ENCODE data around the gene COL28A1.
"Not testable (repeated sequence)": the region's sequence is repeated elsewhere in the genome, so short reads cannot be mapped to it uniquely, and the experiment has no call there.

COL28A1 gene

DNA sequence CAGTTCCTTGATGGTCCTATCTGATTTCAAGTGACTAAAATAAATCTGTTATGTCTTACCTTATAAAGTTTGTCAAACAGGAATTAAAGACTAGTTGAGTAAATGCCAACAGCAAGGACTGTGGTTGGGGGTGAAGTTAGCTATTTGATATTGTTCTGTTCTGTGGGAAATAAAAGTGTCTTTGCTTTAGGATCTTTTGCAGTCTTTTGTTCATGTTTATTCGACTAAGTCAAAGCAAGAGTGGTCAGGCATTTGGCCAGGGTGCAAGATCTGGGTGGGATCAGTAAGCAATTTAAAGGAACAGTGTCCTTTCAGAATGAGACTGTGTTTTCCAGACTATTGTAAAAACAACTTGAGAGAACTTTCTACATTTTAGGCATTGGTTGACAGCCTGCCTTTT, at the start of gene COL28A1:
Gene COL28A1, minus strand, starts transcription at position 183 of the 400 bp plus-strand sequence. CDS start 2,998 bp downstream, outside the sequence.
- no peak for DNase-seq

- no peak for DNase-seq
Observed at GRCh38 chr7:7584653-7585052, 49.0 kb upstream of the COL28A1 start.

DNA sequence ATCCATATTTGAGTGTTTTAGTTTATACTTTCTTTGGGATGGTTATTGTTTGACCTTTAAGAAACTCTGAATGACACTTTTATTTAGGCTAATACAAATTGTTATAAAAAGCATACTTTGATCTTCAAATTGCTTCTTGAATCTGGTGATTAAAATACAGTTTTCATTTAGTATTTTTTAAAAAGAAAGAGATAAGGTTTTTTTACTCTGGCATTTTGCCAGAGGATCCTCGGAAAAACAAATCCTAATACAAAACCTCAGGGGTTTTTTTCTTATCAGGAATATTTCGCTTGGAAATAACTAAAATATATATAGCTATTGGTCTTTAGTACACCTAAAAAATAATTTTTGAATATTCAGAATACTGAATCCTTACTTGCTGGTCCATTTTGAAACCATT, 48.1 kb upstream of the COL28A1 start:
- DNase-seq, result no peak

DNA sequence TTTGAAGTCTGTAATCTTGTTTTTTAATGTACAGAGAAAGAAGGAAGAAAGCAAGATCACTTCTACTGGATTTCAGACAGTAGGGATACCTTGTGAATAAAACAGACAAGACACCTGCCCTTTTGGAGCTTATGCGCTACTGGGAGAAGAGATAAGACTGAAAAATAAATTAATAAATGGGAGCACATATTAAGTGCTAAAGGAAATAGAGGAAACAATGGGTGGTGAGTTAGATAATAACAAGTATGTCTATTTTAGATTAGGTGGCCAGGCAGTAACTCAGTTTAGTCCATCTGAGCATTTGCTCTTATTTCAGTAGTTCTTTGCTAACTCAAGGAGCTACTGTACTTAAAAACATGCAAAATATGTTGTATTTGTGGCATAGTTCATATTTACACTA, 46.9 kb upstream of the COL28A1 start:
- DNase-seq, result no peak

- DNase-seq, result no peak
Observed at GRCh38 chr7:7581531-7582179, 46.0 kb upstream of the COL28A1 start.

GRCh38 chr7:7579638-7580037, 44.0 kb upstream of the COL28A1 start:
- DNase-seq, result no peak

DNA sequence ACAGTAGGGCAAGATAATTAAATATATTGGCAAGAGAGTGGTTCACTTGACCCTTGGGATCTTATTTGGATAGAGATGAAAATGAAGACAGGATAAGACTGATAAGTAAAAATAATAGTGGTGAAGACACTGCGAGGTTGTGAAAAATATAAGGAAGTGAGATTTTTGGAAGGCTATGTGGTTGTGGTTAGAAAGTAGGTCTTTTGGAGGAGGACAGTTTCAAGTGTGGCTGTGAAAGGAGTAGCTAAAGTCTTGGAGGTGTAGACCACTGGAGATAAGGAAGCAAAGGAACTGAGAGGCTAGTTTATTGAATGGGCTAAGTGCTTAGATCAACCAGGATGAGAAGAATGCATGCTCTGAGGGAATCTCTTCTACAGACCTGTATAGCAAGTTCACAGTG, 42.2 kb upstream of the COL28A1 start:
- DNase-seq, result no peak

- no peak for DNase-seq
Observed at GRCh38 chr7:7576344-7576743, 40.7 kb upstream of the COL28A1 start.

DNA sequence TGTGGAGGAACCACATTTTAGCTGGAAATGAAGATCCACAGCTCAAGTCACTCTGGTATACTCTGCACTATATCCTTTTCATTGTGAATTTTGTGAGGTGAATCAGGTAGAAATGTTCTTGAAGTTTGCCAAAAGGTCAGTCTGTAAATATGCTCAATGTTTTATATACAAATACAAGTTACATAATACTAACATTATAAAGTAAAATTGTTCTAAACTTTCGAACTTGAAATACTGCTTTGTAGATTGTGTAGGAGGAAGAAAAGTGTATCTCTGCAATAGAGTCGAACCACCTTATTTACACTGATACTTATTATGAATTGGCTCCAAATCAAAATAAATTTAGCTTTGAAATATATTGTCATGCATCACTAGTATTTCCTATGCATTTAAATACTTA, 38.0 kb upstream of the COL28A1 start:
- DNase-seq, result no peak

DNA sequence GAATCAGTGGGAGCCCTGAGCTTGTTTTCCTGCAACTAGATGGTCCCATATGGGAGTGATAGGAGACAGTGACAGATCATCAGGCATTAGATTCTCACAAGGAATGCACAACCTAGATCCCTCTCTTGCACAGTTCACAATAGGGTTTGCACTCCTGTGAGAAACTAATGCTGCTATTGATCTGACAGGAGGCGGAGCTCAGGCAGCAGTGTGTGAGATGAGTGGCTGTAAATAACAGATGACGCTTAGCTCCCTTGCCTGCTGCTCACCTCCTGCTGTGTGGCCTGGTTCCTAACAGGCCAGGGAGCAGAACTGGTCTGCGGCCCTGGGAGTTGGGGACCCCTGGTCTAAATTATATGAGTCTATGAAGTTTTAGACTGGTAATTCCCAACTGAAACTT, 34.9 kb upstream of the COL28A1 start:
- DNase-seq, result no peak

GRCh38 chr7:7569615-7570014, 33.9 kb upstream of the COL28A1 start:
- DNase-seq, result no peak

- DNase-seq, result no peak
Observed at GRCh38 chr7:7569081-7569527, 33.4 kb upstream of the COL28A1 start.

GRCh38 chr7:7568553-7568952, 32.9 kb upstream of the COL28A1 start:
- no peak for DNase-seq

DNA sequence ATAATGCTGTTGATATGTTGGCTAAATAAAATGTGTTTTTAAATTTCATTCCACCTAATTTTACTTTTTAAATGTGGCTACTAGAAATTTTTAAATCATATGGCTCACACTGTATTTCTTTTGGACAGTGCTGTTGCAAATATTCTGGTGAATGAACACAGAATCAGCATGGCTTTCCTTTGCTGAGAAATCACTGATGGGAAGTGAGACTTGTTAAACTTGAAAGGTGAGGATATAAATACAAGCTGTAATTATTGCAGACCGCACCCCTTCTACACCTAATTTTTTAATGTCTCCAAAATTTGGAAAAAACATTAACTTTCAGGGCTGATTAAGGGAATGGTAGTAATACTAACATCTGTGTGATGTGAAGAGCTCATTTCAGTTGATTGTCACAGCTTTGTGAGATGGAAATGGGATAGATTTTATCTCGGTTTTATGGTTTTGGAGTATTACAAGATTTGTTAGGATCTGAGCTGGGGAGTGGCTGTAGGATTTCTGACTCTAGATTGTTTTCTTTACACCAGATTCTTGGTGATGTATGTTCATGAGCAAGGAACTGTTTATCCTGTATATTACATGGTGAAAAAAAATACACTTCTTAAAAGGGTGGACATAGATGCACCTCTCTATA, 32.3 kb upstream of the COL28A1 start:
- DNase-seq, result no peak

GRCh38 chr7:7566651-7567611, 31.3 kb upstream of the COL28A1 start, which contains the start of gene MIOS:
MIOS (plus strand) TSS chr7:7566884; CDS start chr7:7572476, 5,592 bp downstream.
- peak; percentile 68 for DNase-seq

DNA sequence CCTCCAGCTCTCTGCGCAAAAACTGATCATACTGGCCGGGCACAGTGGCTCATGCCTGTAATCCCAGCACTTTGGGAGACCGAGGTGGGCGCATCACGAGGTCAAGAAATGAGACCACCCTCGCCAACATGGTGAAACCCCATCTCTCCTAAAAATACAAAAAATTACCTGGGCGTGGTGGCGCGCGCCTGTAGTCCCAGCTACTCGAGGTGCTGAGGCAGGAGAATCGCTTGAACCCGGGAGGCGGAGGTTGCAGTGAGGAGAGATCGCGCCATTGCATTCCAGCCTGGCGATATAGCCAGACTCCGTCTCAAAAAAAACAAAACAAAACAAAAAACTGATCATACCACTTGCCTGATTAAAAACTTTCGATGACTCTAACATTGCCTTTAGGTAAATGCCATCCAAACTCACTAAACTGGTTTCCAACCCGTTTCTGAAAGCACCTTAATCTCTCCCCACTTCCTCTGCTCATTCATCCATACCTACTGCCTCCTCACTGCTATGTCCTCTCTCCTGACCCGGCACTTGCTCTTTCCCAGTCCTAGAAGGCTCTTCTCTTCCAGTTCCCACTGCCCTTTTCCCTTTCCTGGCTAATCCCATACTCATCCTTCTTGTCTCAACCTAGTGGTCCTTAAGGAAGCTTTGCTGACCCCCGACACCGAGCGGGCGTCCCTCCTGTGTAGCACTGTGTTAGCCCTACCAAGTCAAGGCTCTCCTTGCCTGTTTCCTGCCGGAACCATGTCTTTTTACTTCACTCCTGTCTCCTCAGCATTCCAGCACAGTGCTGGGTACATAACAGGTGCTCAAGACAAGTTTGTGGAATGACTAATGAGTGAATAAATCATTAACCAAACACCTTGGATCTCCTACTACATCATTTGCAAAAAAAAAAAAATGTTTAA, 30.3 kb upstream of the COL28A1 start:
- DNase-seq, result no peak

- no peak for DNase-seq
Observed at GRCh38 chr7:7565018-7565680, 29.5 kb upstream of the COL28A1 start.

- DNase-seq, result peak; percentile 78
Observed at GRCh38 chr7:7564323-7564780, 28.7 kb upstream of the COL28A1 start.

GRCh38 chr7:7563813-7564212, 28.1 kb upstream of the COL28A1 start:
- DNase-seq, result no peak

DNA sequence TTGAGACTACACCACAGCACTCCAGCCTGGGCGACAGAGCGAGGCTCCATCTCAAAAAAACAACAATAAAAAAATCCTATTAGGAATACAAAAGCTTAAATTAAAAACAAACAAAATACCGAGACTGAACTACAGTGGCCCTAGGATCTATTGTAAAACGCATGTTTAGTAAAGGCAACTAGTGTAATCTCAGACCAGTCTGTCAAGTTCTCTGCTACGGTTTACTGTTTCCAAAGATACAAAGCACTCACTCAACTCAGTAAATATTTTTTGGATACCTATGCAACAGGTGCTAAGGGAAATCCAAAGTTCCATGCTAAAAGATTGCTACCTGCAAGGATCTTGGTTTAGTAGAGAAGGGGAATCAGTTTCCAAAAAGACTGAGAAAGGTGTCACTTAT, 27.6 kb upstream of the COL28A1 start:
- DNase-seq, result no peak

GRCh38 chr7:7562736-7563135, 27.1 kb upstream of the COL28A1 start:
- DNase-seq, result peak; percentile 68

GRCh38 chr7:7561591-7561990, 25.9 kb upstream of the COL28A1 start:
- DNase-seq, result not testable (repeated sequence)

Measured in fibroblast of upper back skin (primary cell).